ENCODE results near the gene IRS1. TPM values are rescaled to one million over a fixed set of nuclear protein-coding genes. Genes with fewer than 3 reads are reported as not detected.

IRS1 gene
- total and polyA plus RNA-seq, 8 donors: 3.2 to 12.7 (median 5.5) TPM

DNA sequence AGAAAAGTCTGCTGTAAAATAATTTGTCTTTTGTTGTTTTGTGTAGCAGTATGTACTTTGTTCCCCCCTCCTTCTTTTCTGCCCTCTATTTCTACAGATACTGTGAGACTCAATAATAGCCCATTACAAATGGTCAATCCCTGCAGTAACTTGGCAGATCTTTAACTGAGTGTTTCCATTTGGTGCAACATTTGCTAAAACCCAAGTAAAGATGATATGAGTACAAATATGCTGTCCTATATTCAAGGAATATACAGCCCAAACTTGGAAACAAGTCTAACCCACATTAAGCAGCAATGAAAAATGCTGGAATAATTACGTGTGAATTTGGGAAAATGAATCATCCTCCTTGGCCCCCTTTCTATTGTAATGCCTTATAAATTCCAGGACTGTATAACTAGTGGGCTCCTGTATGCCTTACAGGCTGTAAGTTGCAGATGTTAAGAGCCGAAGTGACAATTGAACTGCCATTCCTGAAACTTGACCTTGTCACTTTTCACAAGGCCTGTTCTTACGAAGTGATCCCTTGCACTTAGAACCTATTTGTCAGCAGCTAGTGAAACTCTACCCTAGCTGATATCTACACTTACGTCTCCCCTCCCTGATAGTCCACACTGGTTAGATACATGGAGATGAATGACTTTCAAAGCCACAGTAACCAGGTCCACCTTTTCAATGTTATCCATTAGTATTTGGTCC lies 104.9 kb downstream of the IRS1 start:
- FAIRE-seq (no peak), DNase-seq (no peak), ATAC-seq (no peak)
- H3K27me3 ChIP-seq: no peaks in the 10 kb centered on the region
- no peak overlapping the region for H3K27ac ChIP-seq
- TF ChIP-seq, protein P1, sequence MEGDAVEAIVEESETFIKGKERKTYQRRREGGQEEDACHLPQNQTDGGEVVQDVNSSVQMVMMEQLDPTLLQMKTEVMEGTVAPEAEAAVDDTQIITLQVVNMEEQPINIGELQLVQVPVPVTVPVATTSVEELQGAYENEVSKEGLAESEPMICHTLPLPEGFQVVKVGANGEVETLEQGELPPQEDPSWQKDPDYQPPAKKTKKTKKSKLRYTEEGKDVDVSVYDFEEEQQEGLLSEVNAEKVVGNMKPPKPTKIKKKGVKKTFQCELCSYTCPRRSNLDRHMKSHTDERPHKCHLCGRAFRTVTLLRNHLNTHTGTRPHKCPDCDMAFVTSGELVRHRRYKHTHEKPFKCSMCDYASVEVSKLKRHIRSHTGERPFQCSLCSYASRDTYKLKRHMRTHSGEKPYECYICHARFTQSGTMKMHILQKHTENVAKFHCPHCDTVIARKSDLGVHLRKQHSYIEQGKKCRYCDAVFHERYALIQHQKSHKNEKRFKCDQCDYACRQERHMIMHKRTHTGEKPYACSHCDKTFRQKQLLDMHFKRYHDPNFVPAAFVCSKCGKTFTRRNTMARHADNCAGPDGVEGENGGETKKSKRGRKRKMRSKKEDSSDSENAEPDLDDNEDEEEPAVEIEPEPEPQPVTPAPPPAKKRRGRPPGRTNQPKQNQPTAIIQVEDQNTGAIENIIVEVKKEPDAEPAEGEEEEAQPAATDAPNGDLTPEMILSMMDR (IDR thresholded peaks at IDR 0.05): no peak
- no peak overlapping the region for H3K4me3 ChIP-seq
- H3K36me3 ChIP-seq: no peaks in the 10 kb centered on the region
- intact Hi-C loops (cut with DNase I): no loop called here
- WGBS, 2 donors: 82 to 88% methylated on average over 4 of the region's 4 CpGs
- peaks cover 0 to 3% (median 0%) of the 10 kb centered on the region in 3 donors for H3K4me1 ChIP-seq
- no peaks in the 10 kb centered on the region for H3K9me3 ChIP-seq

DNA sequence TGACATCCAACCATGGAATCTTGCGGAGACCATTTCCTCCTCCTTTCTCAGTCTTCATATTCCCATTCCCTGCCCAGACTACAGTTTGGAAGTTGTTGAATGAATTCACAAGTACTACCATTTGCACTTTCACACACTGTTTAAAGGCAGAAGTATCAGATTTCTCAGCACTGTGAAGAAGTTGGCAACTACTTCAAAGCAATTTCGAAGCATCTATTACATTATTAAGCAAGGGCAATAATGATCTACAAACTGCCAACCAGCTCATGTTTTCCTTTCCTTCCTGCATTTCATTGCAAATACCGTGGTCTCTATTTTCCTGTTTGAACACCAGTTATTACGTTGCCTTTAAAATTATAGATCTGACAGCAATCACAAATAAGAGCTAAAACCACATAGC lies 105.5 kb downstream of the IRS1 start:
- Histone ChIP-seq H3K27ac (no peak overlapping the region), H3K4me1 (peaks cover 0 to 3% (median 0%) of the 10 kb centered on the region in 3 donors), H3K4me3 (no peak overlapping the region), H3K9me3 (no peaks in the 10 kb centered on the region), H3K27me3 (no peaks in the 10 kb centered on the region), H3K36me3 (no peaks in the 10 kb centered on the region)
- ATAC-seq (no peak), DNase-seq (no peak), FAIRE-seq (no peak)
- intact Hi-C loops (cut with DNase I): no loop called here
- TF ChIP-seq, protein P1 (IDR thresholded peaks at IDR 0.05): no peak
- 75 to 76% methylated on average over 4 of the region's 4 CpGs for WGBS, 2 donors

DNA sequence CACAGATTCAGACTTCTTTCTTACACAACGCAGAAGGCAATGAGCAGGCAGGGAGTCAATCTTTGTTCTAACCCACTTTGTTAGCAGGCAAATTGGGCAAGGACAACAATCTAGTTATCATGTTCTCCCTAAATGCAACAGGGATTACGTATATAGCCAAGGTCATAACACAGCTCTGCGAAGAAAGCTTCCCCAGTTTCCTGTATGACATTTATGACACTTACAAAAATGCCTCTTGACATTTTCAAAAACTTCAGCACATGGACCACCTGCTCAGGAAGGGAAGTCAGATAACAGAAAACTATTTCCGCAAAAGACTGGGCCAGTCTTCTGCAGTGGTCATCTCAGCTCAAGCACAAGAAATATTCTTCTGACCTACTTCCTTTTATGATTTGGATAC lies 106.1 kb downstream of the IRS1 start:
- FAIRE-seq (no peak), ATAC-seq (no peak), DNase-seq (no peak)
- no peak overlapping the region for H3K4me3 ChIP-seq
- WGBS, 2 donors: 64 to 69% methylated on average over 4 of the region's 4 CpGs
- TF ChIP-seq, protein P1 (IDR thresholded peaks at IDR 0.05): no peak
- H3K9me3 ChIP-seq: no peaks in the 10 kb centered on the region
- no peak overlapping the region for H3K27ac ChIP-seq
- no peaks in the 10 kb centered on the region for H3K27me3 ChIP-seq
- H3K4me1 ChIP-seq: peaks cover 0 to 3% (median 0%) of the 10 kb centered on the region in 3 donors
- no peaks in the 10 kb centered on the region for H3K36me3 ChIP-seq
- intact Hi-C loops (cut with DNase I): no loop called here

DNA sequence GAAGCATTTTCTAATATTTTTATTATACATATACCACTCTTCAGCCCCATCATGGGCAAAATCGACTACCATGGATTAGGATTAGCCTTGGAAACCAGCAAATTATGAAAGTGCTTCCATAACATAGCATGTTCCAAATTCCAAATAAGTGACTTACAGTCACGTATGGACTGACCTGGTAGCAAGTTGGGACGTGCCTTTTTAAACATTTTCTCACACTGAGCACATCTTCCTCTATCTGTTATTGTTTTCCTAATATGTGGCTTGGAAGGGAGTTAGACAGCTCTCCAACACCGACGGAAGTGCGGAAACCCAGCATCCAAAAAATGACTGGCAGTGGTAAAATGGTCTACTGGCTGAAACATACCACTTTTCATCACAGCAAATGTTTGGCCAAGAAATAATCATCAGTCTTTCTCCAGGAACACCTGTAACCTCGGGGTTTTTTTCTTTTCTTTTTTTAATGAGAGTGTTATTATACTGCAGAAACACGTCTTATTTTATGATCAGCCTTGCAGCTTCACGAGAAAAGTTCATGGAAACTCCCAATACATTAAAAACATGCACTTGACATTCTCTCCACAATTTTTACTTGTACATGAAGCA lies 107.0 kb downstream of the IRS1 start:
- DNase-seq (no peak), FAIRE-seq (no peak), ATAC-seq (no peak)
- Histone ChIP-seq H3K9me3 (no peaks in the 10 kb centered on the region), H3K27me3 (no peaks in the 10 kb centered on the region), H3K4me1 (peaks cover 0 to 3% (median 0%) of the 10 kb centered on the region in 3 donors), H3K36me3 (no peaks in the 10 kb centered on the region), H3K4me3 (no peak overlapping the region), H3K27ac (no peak overlapping the region)
- TF ChIP-seq, protein P1 (IDR thresholded peaks at IDR 0.05): no peak
- 89 to 91% methylated on average over 9 of the region's 9 CpGs for WGBS, 2 donors
- intact Hi-C loops (cut with DNase I): no loop called here

DNA sequence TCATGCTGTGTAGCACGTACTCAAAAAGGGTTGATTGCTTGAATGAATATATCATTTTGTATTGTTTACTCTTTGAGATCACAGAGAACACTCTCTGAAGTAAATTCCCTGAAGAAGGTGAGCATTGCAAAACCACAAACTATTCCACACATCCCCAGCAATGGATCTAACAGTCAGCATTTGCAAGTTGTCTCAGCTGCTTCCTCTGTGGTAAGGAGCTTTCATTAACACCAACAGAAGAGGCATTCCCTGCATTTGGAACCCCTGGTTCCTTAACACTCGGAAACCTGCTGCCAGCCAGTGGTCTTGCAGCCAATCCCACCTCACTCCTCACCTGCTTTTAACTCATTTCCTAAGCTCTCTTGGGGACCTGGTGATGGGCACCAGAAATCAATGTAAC lies 108.4 kb downstream of the IRS1 start:
- no peak overlapping the region for H3K4me3 ChIP-seq
- no peaks in the 10 kb centered on the region for H3K36me3 ChIP-seq
- H3K9me3 ChIP-seq: no peaks in the 10 kb centered on the region
- 60 to 70% methylated on average over 2 of the region's 2 CpGs for WGBS, 2 donors
- DNase-seq: no peak
- intact Hi-C loops (cut with DNase I): no loop called here
- TF ChIP-seq, protein P1 (IDR thresholded peaks at IDR 0.05): no peak
- no peak overlapping the region for H3K27ac ChIP-seq
- ATAC-seq: peak in 1 of 4 donors; percentile 14
- no peaks in the 10 kb centered on the region for H3K27me3 ChIP-seq
- no peak for FAIRE-seq
- peaks cover 0 to 3% (median 0%) of the 10 kb centered on the region in 3 donors for H3K4me1 ChIP-seq

All from pancreas (tissue), 10 donors.